Stimulated activated CD8-positive, alpha-beta memory T cell treated with anti-CD3 and anti-CD28 coated beads, Interleukin-7, amount 100 ng/mL, for 1 hour (primary cell): Measurements from ENCODE around the gene FAM47C.
"Not testable (repeated sequence)": the region's sequence is repeated elsewhere in the genome, so short reads cannot be mapped to it uniquely, and the experiment has no call there.

Experiments
- DNase-seq, 2 donors: peaks; one replicate each; pipeline ENCODE4 v3.0.0-alpha.2; 2020; ENCODE audit warnings: low read depth in 2 of 2

FAM47C gene

DNA sequence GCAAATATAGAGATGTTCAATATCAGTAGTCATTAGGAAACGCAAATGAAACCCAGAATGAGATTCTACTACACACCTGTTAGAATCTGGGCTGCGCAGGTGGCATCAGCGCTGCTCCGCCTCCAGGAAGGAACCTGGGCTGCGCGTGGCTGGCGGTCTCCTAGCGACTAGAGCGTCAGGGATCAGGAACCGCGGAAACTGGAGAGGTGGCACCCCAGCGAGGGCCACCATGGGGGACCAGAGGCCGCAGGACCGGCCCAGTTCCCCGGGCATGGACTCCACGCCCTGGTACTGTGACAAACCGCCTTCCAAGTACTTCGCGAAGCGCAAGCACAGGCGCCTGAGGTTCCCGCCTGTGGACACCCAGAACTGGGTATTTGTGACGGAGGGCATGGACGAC, at the start of gene FAM47C:
FAM47C (plus strand) TSS at position 185 of the 400 bp plus-strand sequence; CDS start at position 230, 45 bp downstream.
- DNase-seq, result not testable (repeated sequence)

GRCh38 chrX:36961590-36961989, 46.6 kb upstream of the FAM47C start:
- no peak for DNase-seq

DNA sequence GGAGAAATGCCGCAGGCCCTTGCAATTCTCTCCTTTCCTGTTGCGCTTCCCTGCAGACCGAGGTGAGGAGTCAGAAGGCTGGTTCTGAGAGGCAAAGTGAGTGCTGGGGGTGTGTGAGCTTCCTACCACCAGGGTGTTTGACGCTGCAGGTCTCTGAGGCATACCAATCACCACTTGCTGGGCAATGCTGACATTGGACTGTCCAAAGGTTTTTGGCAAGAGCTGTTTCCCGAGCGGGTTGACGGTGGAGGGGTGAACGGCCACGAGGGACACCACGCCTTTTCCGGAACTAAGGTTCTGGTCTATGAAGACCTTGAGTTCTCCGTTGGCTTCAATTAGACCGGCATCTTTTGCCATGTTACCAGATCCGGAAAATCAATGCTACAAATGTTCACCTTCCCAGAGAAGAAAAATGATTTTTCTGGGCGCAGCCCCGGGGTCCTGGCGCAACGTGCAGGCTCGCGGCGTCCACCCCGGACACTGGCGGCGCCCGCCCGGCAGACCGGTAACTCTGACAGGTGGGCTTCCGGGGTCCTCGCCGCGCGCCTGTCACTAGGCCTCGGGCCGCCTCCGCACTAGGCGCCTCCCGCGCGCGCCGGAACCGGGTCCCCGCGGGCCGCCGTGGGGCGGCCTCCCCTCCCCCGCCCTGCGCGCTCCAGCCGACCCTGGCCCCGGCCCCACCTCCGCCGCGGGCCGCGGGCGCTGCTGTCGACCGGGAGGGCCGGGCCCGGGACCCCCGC, 44.9 kb upstream of the FAM47C start:
- no peak for DNase-seq

DNA sequence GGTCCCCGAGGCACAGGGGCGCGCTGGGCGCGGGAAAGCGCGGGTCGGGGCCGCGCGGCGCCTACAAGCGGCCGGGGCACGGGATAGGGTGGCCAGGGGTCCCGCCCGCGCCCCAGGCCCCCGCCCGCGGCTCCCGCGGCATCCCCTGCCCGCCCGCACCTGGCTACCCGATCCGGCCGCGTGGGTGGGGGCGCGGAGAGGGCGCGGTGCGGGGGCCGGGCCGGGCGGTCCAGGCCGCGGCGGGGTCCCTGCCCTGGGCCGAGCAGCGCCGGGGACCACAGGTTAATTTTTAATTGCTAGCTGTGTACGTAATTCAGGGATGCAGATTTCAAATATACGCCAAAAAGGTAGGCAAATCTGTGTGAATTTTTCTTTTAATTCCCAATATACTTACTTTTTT, 44.3 kb upstream of the FAM47C start:
- no peak for DNase-seq

DNA sequence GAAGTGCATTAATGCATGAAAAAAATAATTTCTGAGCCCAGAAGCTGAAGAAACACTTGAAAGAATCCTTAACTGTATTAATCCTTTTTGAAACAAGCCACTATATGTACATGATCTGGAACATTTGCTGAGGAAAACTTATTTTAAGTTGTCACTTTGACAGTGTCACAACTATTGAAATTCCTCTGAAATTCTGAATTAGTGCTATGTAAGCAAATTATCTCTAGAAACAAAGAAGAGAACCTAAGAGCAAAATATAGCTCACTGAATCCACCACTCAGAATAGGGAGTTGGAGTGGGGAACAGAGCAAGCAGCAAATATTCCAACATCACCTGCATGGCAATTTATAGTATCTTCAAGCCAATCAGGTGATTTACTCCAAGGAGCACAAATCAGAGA, 34.6 kb upstream of the FAM47C start:
- no peak for DNase-seq

- DNase-seq, result no peak
Observed at GRCh38 chrX:36974911-36975310, 33.3 kb upstream of the FAM47C start.

- no peak for DNase-seq
Observed at GRCh38 chrX:36978886-36979285, 29.3 kb upstream of the FAM47C start.

- no peak for DNase-seq
Observed at GRCh38 chrX:36983831-36984230, 24.3 kb upstream of the FAM47C start.

- DNase-seq, result not testable (repeated sequence)
Observed at GRCh38 chrX:36985416-36986209, 22.6 kb upstream of the FAM47C start.

GRCh38 chrX:36986231-36986630, 21.9 kb upstream of the FAM47C start:
- no peak for DNase-seq

- not testable (repeated sequence) for DNase-seq
Observed at GRCh38 chrX:36987212-36987611, 21.0 kb upstream of the FAM47C start.

- no peak for DNase-seq
Observed at GRCh38 chrX:37000140-37000539, 8.0 kb upstream of the FAM47C start.

- no peak for DNase-seq
Observed at GRCh38 chrX:37010496-37010895, 2.3 kb downstream of the FAM47C start.

- not testable (repeated sequence) for DNase-seq
Observed at GRCh38 chrX:37034260-37034659, 26.1 kb downstream of the FAM47C start.

- DNase-seq, result not testable (repeated sequence)
Observed at GRCh38 chrX:37036674-37037220, 28.6 kb downstream of the FAM47C start.

GRCh38 chrX:37038814-37039213, 30.6 kb downstream of the FAM47C start:
- not testable (repeated sequence) for DNase-seq

GRCh38 chrX:37042956-37043885, 35.1 kb downstream of the FAM47C start:
- DNase-seq, result not testable (repeated sequence)

- DNase-seq, result no peak
Observed at GRCh38 chrX:37047776-37048175, 39.6 kb downstream of the FAM47C start.

GRCh38 chrX:37057572-37057971, 49.4 kb downstream of the FAM47C start:
- not testable (repeated sequence) for DNase-seq

DNA sequence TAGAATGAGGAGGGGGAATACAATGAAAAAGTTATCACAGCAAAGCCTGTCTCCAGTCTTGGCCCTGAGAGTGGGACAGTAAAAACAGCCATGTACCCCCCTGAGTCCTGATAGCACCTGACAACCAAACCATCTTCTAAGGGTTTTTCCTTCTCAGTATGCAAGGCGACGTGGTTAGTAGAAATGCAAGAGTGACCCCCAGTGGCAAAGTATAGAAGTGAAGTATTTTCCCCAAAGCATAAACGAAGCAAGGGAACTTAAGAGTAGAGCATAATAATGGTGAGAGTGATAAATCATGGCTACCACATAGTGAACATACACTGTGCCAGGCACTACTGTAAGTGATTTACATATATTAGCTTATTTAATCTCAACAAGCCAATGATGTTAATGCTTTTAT, 52.8 kb downstream of the FAM47C start:
- DNase-seq, result no peak
